GM06990 (cell line): Measurements from ENCODE around the gene CHCHD6.
"Not testable (repeated sequence)": the region's sequence is repeated elsewhere in the genome, so short reads cannot be mapped to it uniquely, and the experiment has no call there.

Experiments
- DNase-seq: peaks from one replicate; pipeline ENCODE4 v3.0.0-alpha.2; 2011; ENCODE audit not compliant: insufficient read length; ENCODE audit errors: extremely low read depth
- H3K27me3 ChIP-seq: replicated peaks from 2 replicates; pipeline ENCODE4 v1.6.0; 2011; ENCODE audit warnings: low read length; ENCODE audit not compliant: control insufficient read depth, insufficient read depth
- H3K36me3 ChIP-seq: 2 replicates; pipeline ENCODE4 v1.5.1; 2011; ENCODE audit warnings: low read length; ENCODE audit not compliant: control insufficient read depth, insufficient read depth
- H3K4me3 ChIP-seq: replicated peaks from 2 replicates; pipeline ENCODE4 v1.5.1; 2011; ENCODE audit warnings: low read depth, mild to moderate bottlenecking, control low read depth, low read length
- CTCF ChIP-seq: IDR thresholded peaks from 2 replicates; pipeline ENCODE4 v1.5.1; 2011; ENCODE audit warnings: low read length, control low read depth, mild to moderate bottlenecking, inconsistent platforms; ENCODE audit not compliant: insufficient read depth, poor library complexity, severe bottlenecking

CHCHD6 gene

GRCh38 chr3:126782536-126782935, 78.5 kb downstream of the CHCHD6 start:
- DNase-seq = no peak
- Histone ChIP-seq H3K4me3 (no peak overlapping the region), H3K27me3 (no peaks in the 10 kb centered on the region), H3K36me3 (no peaks in the 10 kb centered on the region)
- no peak for TF ChIP-seq CTCF

DNA sequence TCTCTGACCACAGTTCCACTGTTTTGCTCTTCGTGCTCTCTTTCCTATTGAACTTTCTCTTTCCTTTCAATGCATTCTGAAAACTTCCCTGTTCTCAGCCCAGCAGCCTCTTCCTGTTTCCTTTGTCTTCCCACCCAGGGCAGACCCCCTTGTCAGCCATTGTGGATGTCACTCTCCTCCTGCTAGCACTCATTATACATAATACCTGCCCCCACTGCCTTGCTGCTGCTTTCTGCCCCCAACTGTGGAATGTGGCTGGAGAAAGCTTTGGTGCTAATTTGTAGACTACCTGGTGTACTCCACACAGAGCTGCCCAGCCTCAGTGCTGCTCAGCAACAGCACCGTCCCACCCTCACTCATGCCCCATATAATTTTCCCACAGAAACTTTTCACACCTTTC, 80.2 kb downstream of the CHCHD6 start:
- H3K27me3 ChIP-seq = no peaks in the 10 kb centered on the region
- H3K4me3 ChIP-seq = no peak overlapping the region
- TF ChIP-seq CTCF = no peak
- no peaks in the 10 kb centered on the region for H3K36me3 ChIP-seq
- no peak for DNase-seq

- H3K4me3 ChIP-seq, DNase-seq, H3K36me3 ChIP-seq, H3K27me3 ChIP-seq: not testable (repeated sequence)
Observed at GRCh38 chr3:126791320-126791719, 87.3 kb downstream of the CHCHD6 start.

DNA sequence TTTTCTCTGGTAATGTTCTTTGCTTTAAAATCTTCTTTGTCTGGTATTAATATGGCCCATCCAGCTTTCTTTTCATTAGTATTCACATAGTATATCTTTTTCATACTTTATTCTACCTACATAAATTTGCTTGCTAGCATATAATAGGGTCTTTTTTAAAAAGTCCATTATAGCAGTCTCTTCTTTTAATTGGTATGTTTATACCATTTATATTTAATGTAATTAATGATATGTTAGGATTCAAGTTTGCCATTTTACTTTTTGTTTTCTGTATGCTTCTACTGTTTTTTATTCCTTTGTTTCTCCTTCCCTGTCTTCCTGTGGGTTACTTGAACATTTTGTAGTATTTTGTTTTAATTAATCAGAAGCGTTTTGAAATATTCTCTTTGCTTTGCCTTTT, 89.0 kb downstream of the CHCHD6 start:
- H3K27me3 ChIP-seq = no peaks in the 10 kb centered on the region
- no peak for TF ChIP-seq CTCF
- DNase-seq = no peak
- no peaks in the 10 kb centered on the region for H3K36me3 ChIP-seq
- H3K4me3 ChIP-seq = no peak overlapping the region

DNA sequence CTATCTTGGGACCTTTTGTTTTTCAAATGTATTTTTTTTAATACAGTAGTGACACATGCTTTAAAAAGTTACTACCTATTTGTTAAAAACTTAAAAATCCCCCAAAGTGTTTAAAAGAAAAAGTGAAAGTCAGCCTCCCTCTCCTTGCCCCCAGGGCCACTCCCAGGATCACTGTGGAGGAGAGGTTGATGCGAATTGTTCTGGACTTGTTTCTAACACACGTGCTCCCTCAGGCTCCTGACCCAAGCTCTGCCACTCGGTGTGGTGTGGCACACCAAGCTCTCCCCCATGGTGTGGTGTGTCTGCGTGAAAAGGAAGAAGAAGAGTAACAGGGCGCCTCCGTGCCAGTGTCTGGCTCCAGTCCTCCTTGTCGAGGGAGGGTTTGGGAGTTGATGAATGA, 93.5 kb downstream of the CHCHD6 start:
- no peak for DNase-seq
- no peaks in the 10 kb centered on the region for H3K36me3 ChIP-seq
- H3K27me3 ChIP-seq = no peaks in the 10 kb centered on the region
- no peak overlapping the region for H3K4me3 ChIP-seq
- TF ChIP-seq CTCF = no peak

- no peak for TF ChIP-seq CTCF
- Histone ChIP-seq H3K27me3 (no peaks in the 10 kb centered on the region), H3K4me3 (no peak overlapping the region), H3K36me3 (no peaks in the 10 kb centered on the region)
- DNase-seq = no peak
Observed at GRCh38 chr3:126798521-126798920, 94.5 kb downstream of the CHCHD6 start.

DNA sequence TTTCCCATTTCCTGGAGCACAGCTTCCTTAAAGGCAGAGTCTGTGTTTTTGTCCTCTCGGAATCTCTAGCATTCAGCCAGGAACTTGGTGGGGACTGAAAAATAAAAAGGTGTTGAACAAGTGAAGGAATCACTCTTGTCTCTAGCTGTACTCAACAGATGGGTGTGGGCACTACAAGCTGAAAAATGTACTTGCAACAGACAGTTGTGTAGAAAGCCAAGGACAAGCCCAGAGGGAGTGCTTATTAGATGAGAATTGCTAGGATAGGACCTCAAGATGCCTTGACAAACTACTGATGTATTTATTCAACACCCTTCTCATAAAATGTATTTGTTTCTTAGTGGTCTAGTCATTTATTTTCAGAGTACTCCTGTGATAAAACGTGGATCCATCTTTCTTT, 95.1 kb downstream of the CHCHD6 start:
- no peak for DNase-seq
- TF ChIP-seq CTCF = no peak
- H3K27me3 ChIP-seq = no peaks in the 10 kb centered on the region
- H3K4me3 ChIP-seq = no peak overlapping the region
- no peaks in the 10 kb centered on the region for H3K36me3 ChIP-seq

- not testable (repeated sequence) for H3K4me3 ChIP-seq, DNase-seq, H3K27me3 ChIP-seq, H3K36me3 ChIP-seq
Observed at GRCh38 chr3:126801312-126801711, 97.3 kb downstream of the CHCHD6 start.
